B cell (primary cell): ENCODE data around the gene CCDC183. TPM values are rescaled to one million over a fixed set of nuclear protein-coding genes. Genes with fewer than 3 reads are reported as not detected.

Experiments
- ATAC-seq: fragments of 200-7000 bp; cut with Tn5 transposase; one replicate; pipeline ENCODE4 v1.10.0; 2021; ENCODE audit warnings: low read depth, mild to moderate bottlenecking, moderate number of reproducible peaks, moderate library complexity
- CTCF ChIA-PET: fragments of 350-600 bp; sonication (Branson Sonifier 250); formaldehyde crosslinking; loops from one replicate; lab custom pipeline; 2021; ENCODE audit warnings: antibody characterized with exemption, inconsistent platforms; lab: Charles Lee
- POLR2A ChIA-PET: fragments of 350-600 bp; sonication (Branson Sonifier 250); formaldehyde crosslinking; loops from one replicate; lab custom pipeline; 2021; ENCODE audit warnings: antibody characterized with exemption; lab: Charles Lee
- DNase-seq: peaks from one replicate; pipeline ENCODE4 v3.0.0; 2013
- H2AFZ ChIP-seq: 2 replicates; pipeline ENCODE4 v1.6.1; 2012; ENCODE audit warnings: mild to moderate bottlenecking, low read depth, low read length; ENCODE audit not compliant: insufficient read depth, poor library complexity, severe bottlenecking
- H3K27ac ChIP-seq, 2 donors: 1 replicate in 1 of 2; 2 replicates in 1 of 2; pipeline ENCODE4 v1.5.1; 2012 to 2013; ENCODE audit warnings: low read length in 2 of 2, mild to moderate bottlenecking in 2 of 2, moderate library complexity in 1 of 2
- H3K27me3 ChIP-seq, 4 experiments: fragments of 200-600 bp in 1 of 4; sonication (generic) in 1 of 4; replicated peaks in 1 of 4; 1 replicate in 2 of 4; 2 replicates in 2 of 4; pipeline versions ENCODE4 v1.6.1 to v1.7.0; 2013 to 2016; ENCODE audit warnings: low read length in 3 of 4, mild to moderate bottlenecking in 2 of 4, mixed read lengths in 1 of 4, moderate library complexity in 1 of 4; ENCODE audit not compliant: insufficient read depth in 4 of 4, control insufficient read depth in 3 of 4; ENCODE audit errors: control extremely low read depth in 1 of 4
- H3K36me3 ChIP-seq, 2 experiments: replicated peaks in 1 of 2; 1 replicate in 1 of 2; 2 replicates in 1 of 2; pipeline versions ENCODE4 v1.6.1 to v1.7.1; 2013; ENCODE audit warnings: low read length in 1 of 2; ENCODE audit not compliant: insufficient read depth in 2 of 2, control insufficient read depth in 1 of 2; ENCODE audit errors: control extremely low read depth in 1 of 2, extremely low read depth in 1 of 2
- H3K4me1 ChIP-seq, 2 donors: fragments of 200-600 bp in 1 of 2; sonication (generic) in 1 of 2; 1 replicate in 1 of 2; 2 replicates in 1 of 2; pipeline versions ENCODE4 v1.5.1 to v1.6.1; 2013 to 2017; ENCODE audit warnings: low read length in 2 of 2; ENCODE audit not compliant: control insufficient read depth in 2 of 2, insufficient read depth in 2 of 2
- H3K4me2 ChIP-seq: replicated peaks from 2 replicates; pipeline ENCODE3; 2012; ENCODE audit warnings: mild to moderate bottlenecking, low read depth, low read length; ENCODE audit not compliant: poor library complexity, severe bottlenecking
- H3K4me3 ChIP-seq, 5 experiments: fragments of 200-600 bp in 1 of 5; sonication (generic) in 1 of 5; 1 replicate in 3 of 5; 2 replicates in 2 of 5; pipeline versions ENCODE4 v1.5.1 to v1.7.0; 2011 to 2016; ENCODE audit warnings: low read length in 4 of 5, mild to moderate bottlenecking in 4 of 5, low read depth in 2 of 5, control low read depth in 1 of 5, moderate library complexity in 1 of 5; ENCODE audit not compliant: insufficient read depth in 1 of 5; ENCODE audit errors: control extremely low read depth in 1 of 5, extremely low read depth in 1 of 5
- H3K79me2 ChIP-seq: fragments of 200-600 bp; sonication (generic); one replicate; pipeline ENCODE4 v1.6.0; 2016; ENCODE audit warnings: low read length; ENCODE audit not compliant: control insufficient read depth, insufficient read depth
- H3K9ac ChIP-seq: fragments of 200-600 bp; sonication (generic); 2 replicates; pipeline ENCODE4 v1.6.1; 2017; ENCODE audit warnings: mild to moderate bottlenecking, low read length, moderate library complexity
- H3K9me3 ChIP-seq, 3 donors: one replicate each; pipeline versions ENCODE4 v1.6.1 to v1.7.1; 2013; ENCODE audit warnings: low read length in 2 of 3; ENCODE audit not compliant: control insufficient read depth in 2 of 3, insufficient read depth in 1 of 3; ENCODE audit errors: control extremely low read depth in 1 of 3
- H4K20me1 ChIP-seq: 2 replicates; pipeline ENCODE4 v1.6.0; 2012; ENCODE audit warnings: mild to moderate bottlenecking, low read length; ENCODE audit not compliant: insufficient read depth, control insufficient read depth, poor library complexity, severe bottlenecking
- H3K27ac Mint-ChIP-seq: one replicate; pipeline ENCODE4 v1.8.0; 2021; ENCODE audit warnings: mixed read lengths
- H3K27me3 Mint-ChIP-seq: one replicate; pipeline ENCODE4 v1.8.0; 2021; ENCODE audit warnings: mixed read lengths
- H3K4me1 Mint-ChIP-seq: one replicate; pipeline ENCODE4 v1.8.0; 2021; ENCODE audit warnings: mixed read lengths
- H3K4me3 Mint-ChIP-seq: one replicate; pipeline ENCODE4 v1.8.0; 2021; ENCODE audit warnings: mixed read lengths
- H3K9me3 Mint-ChIP-seq: one replicate; pipeline ENCODE4 v1.8.0; 2022; ENCODE audit warnings: mixed read lengths; ENCODE audit not compliant: insufficient read depth
- EZH2 ChIP-seq: IDR thresholded peaks from 2 replicates; pipeline ENCODE4 v1.6.1; 2012; ENCODE audit warnings: borderline replicate concordance, low read depth, mild to moderate bottlenecking, moderate library complexity, low read length; ENCODE audit not compliant: insufficient read depth, poor library complexity, severe bottlenecking
- WGBS: methylation state at CpG from one replicate; pipeline ENCODE4 v1.1.5; 2013; ENCODE audit warnings: missing lambda C conversion rate; ENCODE audit not compliant: insufficient coverage; 5-methylcytosine and 5-hydroxymethylcytosine counted together
- intact Hi-C: fragments of 100-400 bp; cut with micrococcal nuclease; formaldehyde crosslinking; loops from one replicate; pipeline ENCODE4 v1.10.0; 2022
- polyA plus RNA-seq: library from polyadenylated mRNA; depleted of rRNA; stranded (reverse); fragments of >200 nt; gene quantifications from 2 replicates; pipeline ENCODE4 v1.2.3, GENCODE V29; 2012
- total RNA-seq, 2 donors: library from RNA; stranded (reverse); fragments of 120-200 nt in 1 of 2; gene quantifications; 1 replicate in 1 of 2; 2 replicates in 1 of 2; pipeline versions ENCODE4 v1.2.3 to v1.2.4, GENCODE V29; 2013 to 2022
- TF ChIP-seq, protein P1 (sequence below): fragments of 200-600 bp; IDR thresholded peaks from one replicate; pipeline ENCODE4 v1.8.0; 2022; ENCODE audit warnings: antibody characterized with exemption, mild to moderate bottlenecking

CCDC183 gene
- total and polyA plus RNA-seq, 2 donors (not counting 1 experiment from before 2014, with no cell fraction given) = 1.8 to 4.9 TPM

DNA sequence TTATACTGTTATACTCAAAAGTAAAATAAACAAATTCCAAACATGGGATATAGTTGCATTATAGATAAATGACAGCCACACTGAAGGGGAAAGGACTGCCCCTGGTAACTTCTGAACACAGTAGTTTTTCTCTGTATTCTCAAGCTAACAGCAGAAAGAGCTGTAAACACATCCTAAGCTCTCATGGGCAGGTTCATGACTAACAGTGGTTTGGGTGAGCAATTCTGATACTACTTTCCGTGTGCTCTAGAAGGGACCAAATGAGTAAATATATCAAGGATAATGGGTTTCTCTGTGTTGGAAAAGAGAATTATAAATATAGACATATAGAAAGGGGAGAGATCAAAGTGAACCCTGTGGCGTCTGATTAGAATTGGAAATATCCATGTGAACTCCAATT lies 45.6 kb upstream of the CCDC183 start:
- no peaks in the 10 kb centered on the region for H3K27me3 Mint-ChIP-seq
- peaks cover 4 to 44% (median 26%) of the 10 kb centered on the region in 3 donors for H3K9me3 ChIP-seq
- no peak for ATAC-seq
- intact Hi-C loops = loop anchor here (1.0 to 10.0 kb wide), 2 partner anchors 8 to 206 kb away; partner anchors contain the start of genes LCN8 and NOTCH1
- peak overlapping the region; percentile 71 to 83 for H3K27ac ChIP-seq
- no peak overlapping the region for H3K9ac ChIP-seq
- POLR2A ChIA-PET = interaction anchor here (2.2 to 5.9 kb wide), 3 partner anchors 8 to 22 kb away, joined by 9 to 60 read pairs (median 39); partner anchors contain the start of gene LCN8
- H3K27ac Mint-ChIP-seq = peak overlapping the region; percentile 96
- peak overlapping the region; percentile 75 for H3K4me3 Mint-ChIP-seq
- no peaks in the 10 kb centered on the region for H3K79me2 ChIP-seq
- no peak for DNase-seq
- no peak overlapping the region for H3K4me3 ChIP-seq
- peaks cover 49 to 72% of the 10 kb centered on the region in 2 donors for H3K4me1 ChIP-seq
- H4K20me1 ChIP-seq = no peaks in the 10 kb centered on the region
- peaks cover 59% of the 10 kb centered on the region for H3K4me1 Mint-ChIP-seq
- CTCF ChIA-PET = interaction anchor here (1.3 to 4.3 kb wide), 4 partner anchors 7 to 22 kb away, joined by 3 to 47 read pairs (median 18); partner anchors contain the start of gene LCN8
- no peak overlapping the region for H2AFZ ChIP-seq
- 65% methylated on average over 2 of the region's 2 CpGs for WGBS
- H3K4me2 ChIP-seq = peak overlapping the region; percentile 52
- H3K27me3 ChIP-seq = no peaks in the 10 kb centered on the region
- H3K36me3 ChIP-seq = no peaks in the 10 kb centered on the region
- TF ChIP-seq, protein P1, sequence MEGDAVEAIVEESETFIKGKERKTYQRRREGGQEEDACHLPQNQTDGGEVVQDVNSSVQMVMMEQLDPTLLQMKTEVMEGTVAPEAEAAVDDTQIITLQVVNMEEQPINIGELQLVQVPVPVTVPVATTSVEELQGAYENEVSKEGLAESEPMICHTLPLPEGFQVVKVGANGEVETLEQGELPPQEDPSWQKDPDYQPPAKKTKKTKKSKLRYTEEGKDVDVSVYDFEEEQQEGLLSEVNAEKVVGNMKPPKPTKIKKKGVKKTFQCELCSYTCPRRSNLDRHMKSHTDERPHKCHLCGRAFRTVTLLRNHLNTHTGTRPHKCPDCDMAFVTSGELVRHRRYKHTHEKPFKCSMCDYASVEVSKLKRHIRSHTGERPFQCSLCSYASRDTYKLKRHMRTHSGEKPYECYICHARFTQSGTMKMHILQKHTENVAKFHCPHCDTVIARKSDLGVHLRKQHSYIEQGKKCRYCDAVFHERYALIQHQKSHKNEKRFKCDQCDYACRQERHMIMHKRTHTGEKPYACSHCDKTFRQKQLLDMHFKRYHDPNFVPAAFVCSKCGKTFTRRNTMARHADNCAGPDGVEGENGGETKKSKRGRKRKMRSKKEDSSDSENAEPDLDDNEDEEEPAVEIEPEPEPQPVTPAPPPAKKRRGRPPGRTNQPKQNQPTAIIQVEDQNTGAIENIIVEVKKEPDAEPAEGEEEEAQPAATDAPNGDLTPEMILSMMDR = no peak
- no peak for TF ChIP-seq EZH2
- peaks cover 5% of the 10 kb centered on the region for H3K9me3 Mint-ChIP-seq

DNA sequence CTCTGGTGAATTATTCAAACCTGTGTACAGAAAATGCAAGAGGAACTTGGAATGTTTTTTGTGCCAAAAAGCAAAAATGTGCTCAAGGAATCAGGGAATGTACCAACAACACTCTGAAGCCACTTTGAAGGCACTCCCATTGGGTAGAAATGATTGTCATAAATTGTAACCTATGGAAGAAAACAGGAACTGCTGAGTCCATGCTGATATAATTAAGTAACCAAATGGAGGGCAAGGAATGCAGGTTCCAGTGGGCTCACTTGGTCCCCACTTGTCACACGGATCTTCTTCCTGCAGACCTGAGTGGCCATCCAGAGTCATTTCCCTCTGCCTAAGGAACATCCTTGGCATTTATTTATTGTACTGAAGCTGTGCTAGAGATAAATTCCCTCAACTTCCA lies 44.9 kb upstream of the CCDC183 start:
- DNase-seq = no peak
- WGBS = no CpG with 5 or more reads among the region's 1 CpG
- H3K4me1 Mint-ChIP-seq = peaks cover 60% of the 10 kb centered on the region

More for the DNA sequence above, 44.9 kb upstream of the CCDC183 start:
- H2AFZ ChIP-seq = no peak overlapping the region
- H4K20me1 ChIP-seq = no peaks in the 10 kb centered on the region
- no peak for ATAC-seq
- ChIA-PET CTCF (interaction anchor here (4.3 kb wide), 1 partner anchor 23 kb away, joined by 47 read pairs; no protein-coding TSS in a partner anchor), POLR2A (interaction anchor here (2.2 to 5.9 kb wide), 2 partner anchors 10 to 22 kb away, joined by 9 to 60 read pairs; no protein-coding TSS in a partner anchor)
- no peaks in the 10 kb centered on the region for H3K36me3 ChIP-seq
- H3K4me1 ChIP-seq = peaks cover 49 to 73% of the 10 kb centered on the region in 2 donors
- H3K4me3 ChIP-seq = no peak overlapping the region
- TF ChIP-seq, protein P1 = no peak
- TF ChIP-seq EZH2 = no peak
- H3K79me2 ChIP-seq = no peaks in the 10 kb centered on the region
- no peak overlapping the region for H3K9ac ChIP-seq
- peaks cover 4 to 51% (median 28%) of the 10 kb centered on the region in 3 donors for H3K9me3 ChIP-seq
- H3K27ac ChIP-seq = no peak overlapping the region
- Mint-ChIP-seq H3K27me3 (no peaks in the 10 kb centered on the region), H3K27ac (peak overlapping the region; percentile 96), H3K9me3 (peaks cover 5% of the 10 kb centered on the region), H3K4me3 (no peak overlapping the region)
- H3K4me2 ChIP-seq = no peak overlapping the region
- H3K27me3 ChIP-seq = no peaks in the 10 kb centered on the region
- intact Hi-C loops = loop anchor here (10.0 kb wide), 1 partner anchor 206 kb away; the partner anchor contains the start of gene NOTCH1
